H9 (cell line): Measurements from ENCODE around the gene ALOX12. TPM values are rescaled to one million over a fixed set of nuclear protein-coding genes. Genes with fewer than 3 reads are reported as not detected.

Source experiments
- DNase-seq: peaks from one replicate; pipeline ENCODE4 v3.0.0-alpha.2; 2017
- H2AFZ ChIP-seq: one replicate; pipeline ENCODE4 v1.6.1; 2013; ENCODE audit warnings: mild to moderate bottlenecking, low read length, control low read depth, moderate library complexity
- H2AK5ac ChIP-seq: 2 replicates; pipeline ENCODE4 v1.6.1; 2013; ENCODE audit warnings: low read length, control low read depth, mixed read lengths; ENCODE audit not compliant: insufficient read length
- H2BK120ac ChIP-seq: one replicate; pipeline ENCODE4 v1.6.1; 2013; ENCODE audit warnings: low read depth, mild to moderate bottlenecking, low read length, control low read depth, inconsistent platforms; ENCODE audit not compliant: poor library complexity, severe bottlenecking
- H2BK12ac ChIP-seq: 2 replicates; pipeline ENCODE4 v1.6.1; 2013; ENCODE audit warnings: low read length, control low read depth, mixed read lengths, low read depth; ENCODE audit not compliant: insufficient read length
- H2BK15ac ChIP-seq: 2 replicates; pipeline ENCODE4 v1.6.1; 2013; ENCODE audit warnings: low read depth, low read length, control low read depth
- H2BK20ac ChIP-seq: one replicate; pipeline ENCODE4 v1.6.1; 2013; ENCODE audit warnings: low read depth, mild to moderate bottlenecking, low read length, control low read depth, inconsistent platforms; ENCODE audit not compliant: poor library complexity, severe bottlenecking
- H2BK5ac ChIP-seq: 2 replicates; pipeline ENCODE4 v1.6.1; 2013; ENCODE audit warnings: low read length, control low read depth, mixed read lengths; ENCODE audit not compliant: insufficient read length
- H3K14ac ChIP-seq: 2 replicates; pipeline ENCODE4 v1.6.1; 2013; ENCODE audit warnings: low read length, control low read depth; ENCODE audit not compliant: insufficient read depth
- H3K18ac ChIP-seq: 2 replicates; pipeline ENCODE4 v1.6.1; 2013; ENCODE audit warnings: low read depth, mild to moderate bottlenecking, mixed read lengths, low read length, control low read depth; ENCODE audit not compliant: insufficient read length
- H3K23ac ChIP-seq: 2 replicates; pipeline ENCODE4 v1.6.1; 2013; ENCODE audit warnings: low read length, control low read depth, mixed read lengths, low read depth; ENCODE audit not compliant: insufficient read length
- H3K23me2 ChIP-seq: 2 replicates; pipeline ENCODE4 v1.6.1; 2013; ENCODE audit warnings: low read depth, mild to moderate bottlenecking, mixed read lengths, low read length, control low read depth; ENCODE audit not compliant: insufficient read length, poor library complexity, severe bottlenecking
- H3K27ac ChIP-seq: 2 replicates; pipeline ENCODE4 v1.5.1; 2013; ENCODE audit warnings: low read length, control low read depth, mixed read lengths, low read depth; ENCODE audit not compliant: insufficient read length
- H3K27me3 ChIP-seq: 2 replicates; pipeline ENCODE4 v1.6.1; 2013; ENCODE audit warnings: low read length, control low read depth, inconsistent platforms; ENCODE audit not compliant: insufficient read depth
- H3K4ac ChIP-seq: 2 replicates; pipeline ENCODE4 v1.6.1; 2013; ENCODE audit warnings: low read depth, mild to moderate bottlenecking, control low read depth, inconsistent platforms, low read length, moderate library complexity
- H3K4me1 ChIP-seq: 2 replicates; pipeline ENCODE4 v1.6.1; 2013; ENCODE audit warnings: low read length, control low read depth, inconsistent platforms; ENCODE audit not compliant: insufficient read depth
- H3K4me2 ChIP-seq: 2 replicates; pipeline ENCODE4 v1.6.1; 2013; ENCODE audit warnings: low read length, control low read depth, mixed read lengths; ENCODE audit not compliant: insufficient read length, insufficient read depth
- H3K56ac ChIP-seq: 2 replicates; pipeline ENCODE4 v1.6.1; 2013; ENCODE audit warnings: low read depth, mild to moderate bottlenecking, mixed read lengths, low read length, control low read depth; ENCODE audit not compliant: insufficient read length
- H3K79me1 ChIP-seq: 2 replicates; pipeline ENCODE4 v1.6.1; 2013; ENCODE audit warnings: low read depth, mild to moderate bottlenecking, moderate library complexity, low read length, control low read depth, inconsistent platforms; ENCODE audit not compliant: insufficient read depth, poor library complexity, severe bottlenecking
- H3K79me2 ChIP-seq: 2 replicates; pipeline ENCODE4 v1.6.1; 2013; ENCODE audit warnings: low read length, control low read depth, inconsistent platforms; ENCODE audit not compliant: insufficient read depth
- H3K9ac ChIP-seq: 2 replicates; pipeline ENCODE4 v1.6.1; 2013; ENCODE audit warnings: low read length, control low read depth, mixed read lengths; ENCODE audit not compliant: insufficient read length; ENCODE audit errors: extremely low read depth
- H3K9me3 ChIP-seq: one replicate; pipeline ENCODE4 v1.6.1; 2013; ENCODE audit warnings: low read depth, low read length, inconsistent platforms; ENCODE audit not compliant: control insufficient read depth
- H3T11ph ChIP-seq: one replicate; pipeline ENCODE4 v1.6.1; 2013; ENCODE audit warnings: mild to moderate bottlenecking, low read length, control low read depth, inconsistent platforms
- H4K20me1 ChIP-seq: one replicate; pipeline ENCODE4 v1.6.1; 2013; ENCODE audit not compliant: control insufficient read depth, insufficient read length, insufficient read depth
- H4K5ac ChIP-seq: 2 replicates; pipeline ENCODE4 v1.6.1; 2013; ENCODE audit warnings: low read depth, mild to moderate bottlenecking, mixed read lengths, low read length, control low read depth; ENCODE audit not compliant: insufficient read length
- H4K8ac ChIP-seq: replicated peaks from 2 replicates; pipeline ENCODE4 v1.6.1; 2013; ENCODE audit warnings: low read length, control low read depth, mixed read lengths, low read depth; ENCODE audit not compliant: insufficient read length
- H4K91ac ChIP-seq: 2 replicates; pipeline ENCODE4 v1.6.1; 2013; ENCODE audit warnings: low read depth, mild to moderate bottlenecking, moderate library complexity, mixed read lengths, low read length, control low read depth; ENCODE audit not compliant: insufficient read length
- H3K27ac Mint-ChIP-seq, 3 experiments: 2 replicates in 2 of 3; 3 replicates in 1 of 3; pipeline ENCODE4 v1.8.0; 2020 to 2021; ENCODE audit warnings: mixed read lengths in 3 of 3, mild to moderate bottlenecking in 1 of 3, moderate library complexity in 1 of 3
- H3K27me3 Mint-ChIP-seq: 2 replicates; pipeline ENCODE4 v1.8.0; 2021; ENCODE audit warnings: low read depth, mild to moderate bottlenecking, moderate library complexity, mixed read lengths
- H3K36me3 Mint-ChIP-seq, 3 experiments: 2 replicates in 2 of 3; 3 replicates in 1 of 3; pipeline ENCODE4 v1.8.0; 2020 to 2021; ENCODE audit warnings: low read depth in 3 of 3, mixed read lengths in 3 of 3; ENCODE audit not compliant: insufficient read depth in 1 of 3
- H3K4me1 Mint-ChIP-seq, 2 experiments: 2 replicates each; pipeline ENCODE4 v1.8.0; 2020; ENCODE audit warnings: mixed read lengths in 2 of 2
- H3K4me3 Mint-ChIP-seq, 2 experiments: 2 replicates in 1 of 2; 3 replicates in 1 of 2; pipeline ENCODE4 v1.8.0; 2020 to 2021; ENCODE audit warnings: mild to moderate bottlenecking in 2 of 2, mixed read lengths in 2 of 2, moderate library complexity in 1 of 2
- H3K9me3 Mint-ChIP-seq, 2 experiments: 2 replicates in 1 of 2; 3 replicates in 1 of 2; pipeline ENCODE4 v1.8.0; 2020; ENCODE audit warnings: mild to moderate bottlenecking in 2 of 2, mixed read lengths in 2 of 2, moderate library complexity in 1 of 2
- CTCF ChIP-seq: fragments of 200-600 bp; sonication (generic); conservative IDR thresholded peaks from 3 replicates; pipeline ENCODE4 v1.8.0; 2021; ENCODE audit warnings: antibody characterized with exemption, mild to moderate bottlenecking
- WGBS: extraction: QIAGEN DNeasy Blood & Tissue Kit; methylation state at CpG from one replicate; pipeline ENCODE4 v1.1.7; 2013; ENCODE audit warnings: missing lambda C conversion rate, low lambda C conversion rate, mixed read lengths; ENCODE audit not compliant: insufficient read length; ENCODE audit errors: extremely low coverage; 5-methylcytosine and 5-hydroxymethylcytosine counted together
- total RNA-seq: library from RNA; stranded (reverse); gene quantifications from 2 replicates; pipeline ENCODE4 v1.2.1, GENCODE V29; 2021

The ALOX12 gene
- total RNA-seq, 1 experiment from 2014 or later = 0.81 TPM

GRCh38 chr17:6997171-6997570, 1.3 kb downstream of the ALOX12 start:
- no peak overlapping the region for H3K56ac ChIP-seq
- no peak overlapping the region for H2BK120ac ChIP-seq
- Mint-ChIP-seq H3K27ac (no peak overlapping the region), H3K36me3 (peaks cover 15 to 44% (median 21%) of the 10 kb centered on the region in 3 experiments; a peak in 6 of 7 replicates), H3K27me3 (peaks cover 41% of the 10 kb centered on the region), H3K4me1 (peaks cover 2 to 4% of the 10 kb centered on the region in 2 experiments; a peak in 3 of 4 replicates), H3K4me3 (no peak overlapping the region), H3K9me3 (no peaks in the 10 kb centered on the region)
- WGBS = no CpG with 5 or more reads among the region's 8 CpGs
- no peak overlapping the region for H4K91ac ChIP-seq
- no peak overlapping the region for H3K9ac ChIP-seq
- no peak overlapping the region for H2AFZ ChIP-seq
- H3K27me3 ChIP-seq = peaks cover 2% of the 10 kb centered on the region; the same call in 1 of the 2 replicates
- H3K18ac ChIP-seq = no peak overlapping the region
- no peaks in the 10 kb centered on the region for H4K20me1 ChIP-seq
- H2BK15ac ChIP-seq = no peak overlapping the region
- no peak overlapping the region for H3K27ac ChIP-seq
- no peak overlapping the region for H3K23ac ChIP-seq
- H2BK12ac ChIP-seq = no peak overlapping the region
- no peak overlapping the region for H2BK20ac ChIP-seq
- no peak overlapping the region for H3K4ac ChIP-seq
- H3K79me2 ChIP-seq = no peaks in the 10 kb centered on the region
- no peak overlapping the region for H2AK5ac ChIP-seq
- H3K79me1 ChIP-seq = no peaks in the 10 kb centered on the region
- H3K9me3 ChIP-seq = no peaks in the 10 kb centered on the region
- no peak for TF ChIP-seq CTCF
- no peak overlapping the region for H3K4me2 ChIP-seq
- no peak overlapping the region for H4K5ac ChIP-seq
- H3K23me2 ChIP-seq = peaks cover 8% of the 10 kb centered on the region
- no peaks in the 10 kb centered on the region for H3K4me1 ChIP-seq
- no peak for DNase-seq
- no peak overlapping the region for H3T11ph ChIP-seq
- H4K8ac ChIP-seq = no peak overlapping the region
- H2BK5ac ChIP-seq = no peak overlapping the region
- no peak overlapping the region for H3K14ac ChIP-seq
